Measurements from ENCODE around the gene ASB9.

GRCh38 chrX:15292861-15293260 lies 23.0 kb upstream of the ASB9 start:
- no peak for TF ChIP-seq CTCF (IDR thresholded peaks at IDR 0.05 in 8 of 11, conservative IDR thresholded peaks at IDR 0.05 in 3 of 11)
- no peak for TF ChIP-seq POLR2A (IDR thresholded peaks at IDR 0.05)
